ENCODE data around the gene KCTD20. TPM values are rescaled to one million over a fixed set of nuclear protein-coding genes. Genes with fewer than 3 reads are reported as not detected.

KCTD20 gene
- total RNA-seq, 1 donor from 2014 or later: 51.8 TPM

GRCh38 chr6:36515844-36516243, 73.0 kb downstream of the KCTD20 start:
- H3K4me3 Mint-ChIP-seq: no peak overlapping the region
- peaks cover 20% of the 10 kb centered on the region for H3K36me3 Mint-ChIP-seq
- no peak for DNase-seq (ENCODE audit: extremely low spot score, unreplicated experiment)
- no peaks in the 10 kb centered on the region for H3K27me3 Mint-ChIP-seq
- no peaks in the 10 kb centered on the region for H3K4me1 Mint-ChIP-seq (ENCODE audit: unreplicated experiment)
- no peak overlapping the region for H3K27ac Mint-ChIP-seq
- no peaks in the 10 kb centered on the region for H3K9me3 Mint-ChIP-seq
- no peak for TF ChIP-seq CTCF (conservative IDR thresholded peaks at IDR 0.05)

- no peak for TF ChIP-seq CTCF (conservative IDR thresholded peaks at IDR 0.05)
- H3K27me3 Mint-ChIP-seq: no peaks in the 10 kb centered on the region
- DNase-seq (ENCODE audit: extremely low spot score, unreplicated experiment): no peak
- no peaks in the 10 kb centered on the region for H3K4me1 Mint-ChIP-seq (ENCODE audit: unreplicated experiment)
- no peak overlapping the region for H3K27ac Mint-ChIP-seq
- no peak overlapping the region for H3K4me3 Mint-ChIP-seq
- no peaks in the 10 kb centered on the region for H3K9me3 Mint-ChIP-seq
- H3K36me3 Mint-ChIP-seq: peaks cover 21% of the 10 kb centered on the region
These were observed 73.8 kb downstream of the KCTD20 start for GRCh38 chr6:36516559-36516958.

GRCh38 chr6:36516988-36517387, 74.2 kb downstream of the KCTD20 start:
- Mint-ChIP-seq H3K27me3 (no peaks in the 10 kb centered on the region), H3K27ac (no peak overlapping the region), H3K36me3 (peaks cover 23% of the 10 kb centered on the region), H3K4me3 (no peak overlapping the region), H3K9me3 (no peaks in the 10 kb centered on the region), H3K4me1 (ENCODE audit: unreplicated experiment) (no peaks in the 10 kb centered on the region)
- no peak for TF ChIP-seq CTCF (conservative IDR thresholded peaks at IDR 0.05)
- no peak for DNase-seq (ENCODE audit: extremely low spot score, unreplicated experiment)

GRCh38 chr6:36517408-36517807, 74.6 kb downstream of the KCTD20 start:
- no peak for DNase-seq (ENCODE audit: extremely low spot score, unreplicated experiment)
- no peak overlapping the region for H3K27ac Mint-ChIP-seq
- H3K9me3 Mint-ChIP-seq: no peaks in the 10 kb centered on the region
- H3K4me3 Mint-ChIP-seq: no peak overlapping the region
- H3K4me1 Mint-ChIP-seq (ENCODE audit: unreplicated experiment): no peaks in the 10 kb centered on the region
- no peak for TF ChIP-seq CTCF (conservative IDR thresholded peaks at IDR 0.05)
- peaks cover 23% of the 10 kb centered on the region for H3K36me3 Mint-ChIP-seq
- H3K27me3 Mint-ChIP-seq: no peaks in the 10 kb centered on the region

- no peak for TF ChIP-seq CTCF (conservative IDR thresholded peaks at IDR 0.05)
- Mint-ChIP-seq H3K27ac (no peak overlapping the region), H3K27me3 (no peaks in the 10 kb centered on the region), H3K4me3 (no peak overlapping the region), H3K4me1 (ENCODE audit: unreplicated experiment) (no peaks in the 10 kb centered on the region), H3K36me3 (peaks cover 37% of the 10 kb centered on the region), H3K9me3 (no peaks in the 10 kb centered on the region)
- no peak for DNase-seq (ENCODE audit: extremely low spot score, unreplicated experiment)
These were observed 76.6 kb downstream of the KCTD20 start for GRCh38 chr6:36519352-36519751.

GRCh38 chr6:36523451-36523850, 80.7 kb downstream of the KCTD20 start:
- Mint-ChIP-seq H3K36me3 (peaks cover 50% of the 10 kb centered on the region), H3K27ac (no peak overlapping the region)
- no peak for TF ChIP-seq CTCF (conservative IDR thresholded peaks at IDR 0.05)

More at GRCh38 chr6:36523451-36523850, 80.7 kb downstream of the KCTD20 start:
- Mint-ChIP-seq H3K9me3 (no peaks in the 10 kb centered on the region), H3K4me3 (no peak overlapping the region), H3K27me3 (no peaks in the 10 kb centered on the region), H3K4me1 (ENCODE audit: unreplicated experiment) (peaks cover 5% of the 10 kb centered on the region)
- no peak for DNase-seq (ENCODE audit: extremely low spot score, unreplicated experiment)

All from type B pancreatic cell (in vitro differentiated cells).